ENCODE measurements around the gene CYP4F22.

The CYP4F22 gene

DNA sequence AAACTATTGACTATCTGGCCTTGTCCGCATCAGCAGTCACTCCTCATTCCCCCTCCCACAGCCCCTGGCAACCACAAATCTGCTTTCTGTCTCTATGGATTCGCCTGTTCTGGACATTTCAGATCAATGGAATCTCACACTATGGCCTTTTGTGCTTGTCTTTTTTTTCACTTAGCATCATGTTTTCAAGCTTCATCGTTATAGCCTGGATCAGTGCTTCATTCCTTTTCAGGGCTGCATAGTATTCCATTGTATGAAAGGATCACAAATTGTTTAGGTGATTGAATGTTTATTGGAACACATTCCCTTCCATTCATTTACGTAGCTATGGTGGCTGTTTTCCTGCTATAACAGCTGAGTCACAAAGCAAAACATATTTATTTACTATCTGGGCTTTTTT, 21.3 kb upstream of the CYP4F22 start:
- Histone ChIP-seq H3K9ac (ENCODE audit: low read length) (no peak overlapping the region), H3K9me3 (ENCODE audit: insufficient read depth, low read length) (no peaks in the 10 kb centered on the region)

DNA sequence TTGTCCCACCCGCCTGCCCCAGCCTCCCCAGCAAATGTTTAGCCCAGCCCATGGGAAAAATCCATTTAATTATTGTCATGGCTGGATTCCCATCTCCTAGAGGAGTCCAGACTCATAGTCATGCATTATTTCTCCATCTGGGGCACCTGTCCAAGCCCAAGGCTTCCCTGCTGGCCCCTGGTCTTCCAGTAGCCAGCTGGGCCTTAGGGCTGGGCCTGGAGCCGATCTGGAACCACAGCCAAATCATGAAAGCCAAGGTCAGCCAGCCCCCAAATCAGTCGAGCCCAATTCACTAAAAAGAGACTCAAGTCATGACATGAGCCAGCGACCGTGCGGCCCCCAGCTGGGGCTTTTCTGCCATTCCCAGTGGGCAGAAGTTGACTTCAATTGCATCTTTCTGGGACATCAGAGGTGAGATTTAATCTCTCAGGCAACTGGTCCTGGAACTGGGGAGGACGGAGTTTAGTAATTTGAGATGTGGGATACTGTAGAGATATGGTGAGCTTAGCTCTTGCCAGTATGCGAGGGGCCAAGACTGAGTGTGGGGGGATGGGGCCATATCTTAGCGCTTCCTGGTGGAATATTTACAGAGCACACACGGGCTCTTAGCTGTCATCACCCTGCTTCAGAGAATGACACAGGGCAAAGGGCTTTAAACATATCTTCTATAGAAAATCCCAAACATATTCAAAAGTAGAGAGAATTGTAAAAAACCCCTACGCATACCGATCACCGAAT, 19.7 kb upstream of the CYP4F22 start:
- H3K27me3 ChIP-seq (ENCODE audit: low read depth, low read length), result no peaks in the 10 kb centered on the region
- no peak overlapping the region for H3K9ac ChIP-seq (ENCODE audit: low read length)
- H3K4me3 ChIP-seq (ENCODE audit: low read length), result no peak overlapping the region
- no peaks in the 10 kb centered on the region for H3K4me1 ChIP-seq (ENCODE audit: low read length)
- H4K20me1 ChIP-seq (ENCODE audit: insufficient read depth, low read length), result no peaks in the 10 kb centered on the region
- H3K27ac ChIP-seq (ENCODE audit: low read length), result no peak overlapping the region
- H3K36me3 ChIP-seq (replicated peaks; ENCODE audit: low read depth, low read length), result no peaks in the 10 kb centered on the region
- no peak for TF ChIP-seq EZH2phosphoT487 (IDR thresholded peaks at IDR 0.05; ENCODE audit: low read depth)
- TF ChIP-seq, protein P1, sequence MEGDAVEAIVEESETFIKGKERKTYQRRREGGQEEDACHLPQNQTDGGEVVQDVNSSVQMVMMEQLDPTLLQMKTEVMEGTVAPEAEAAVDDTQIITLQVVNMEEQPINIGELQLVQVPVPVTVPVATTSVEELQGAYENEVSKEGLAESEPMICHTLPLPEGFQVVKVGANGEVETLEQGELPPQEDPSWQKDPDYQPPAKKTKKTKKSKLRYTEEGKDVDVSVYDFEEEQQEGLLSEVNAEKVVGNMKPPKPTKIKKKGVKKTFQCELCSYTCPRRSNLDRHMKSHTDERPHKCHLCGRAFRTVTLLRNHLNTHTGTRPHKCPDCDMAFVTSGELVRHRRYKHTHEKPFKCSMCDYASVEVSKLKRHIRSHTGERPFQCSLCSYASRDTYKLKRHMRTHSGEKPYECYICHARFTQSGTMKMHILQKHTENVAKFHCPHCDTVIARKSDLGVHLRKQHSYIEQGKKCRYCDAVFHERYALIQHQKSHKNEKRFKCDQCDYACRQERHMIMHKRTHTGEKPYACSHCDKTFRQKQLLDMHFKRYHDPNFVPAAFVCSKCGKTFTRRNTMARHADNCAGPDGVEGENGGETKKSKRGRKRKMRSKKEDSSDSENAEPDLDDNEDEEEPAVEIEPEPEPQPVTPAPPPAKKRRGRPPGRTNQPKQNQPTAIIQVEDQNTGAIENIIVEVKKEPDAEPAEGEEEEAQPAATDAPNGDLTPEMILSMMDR (IDR thresholded peaks at IDR 0.05; ENCODE audit: low read depth, low read length), result no peak
- no peak overlapping the region for H3K4me2 ChIP-seq (ENCODE audit: low read length)
- H3K79me2 ChIP-seq (ENCODE audit: low read length), result no peaks in the 10 kb centered on the region
- no peak overlapping the region for H2AFZ ChIP-seq (ENCODE audit: low read depth, low read length)
- H3K9me3 ChIP-seq (ENCODE audit: insufficient read depth, low read length), result no peaks in the 10 kb centered on the region

More for the DNA sequence above, 21.3 kb upstream of the CYP4F22 start:
- TF ChIP-seq, protein P1 (IDR thresholded peaks at IDR 0.05; ENCODE audit: low read depth, low read length), result no peak
- TF ChIP-seq EZH2phosphoT487 (IDR thresholded peaks at IDR 0.05; ENCODE audit: low read depth), result no peak
- Histone ChIP-seq H3K27me3 (ENCODE audit: low read depth, low read length) (no peaks in the 10 kb centered on the region), H4K20me1 (ENCODE audit: insufficient read depth, low read length) (no peaks in the 10 kb centered on the region), H3K4me2 (ENCODE audit: low read length) (no peak overlapping the region), H3K79me2 (ENCODE audit: low read length) (no peaks in the 10 kb centered on the region), H3K4me3 (ENCODE audit: low read length) (no peak overlapping the region), H3K27ac (ENCODE audit: low read length) (no peak overlapping the region), H3K36me3 (replicated peaks; ENCODE audit: low read depth, low read length) (no peaks in the 10 kb centered on the region), H2AFZ (ENCODE audit: low read depth, low read length) (no peak overlapping the region), H3K4me1 (ENCODE audit: low read length) (no peaks in the 10 kb centered on the region)

DNA sequence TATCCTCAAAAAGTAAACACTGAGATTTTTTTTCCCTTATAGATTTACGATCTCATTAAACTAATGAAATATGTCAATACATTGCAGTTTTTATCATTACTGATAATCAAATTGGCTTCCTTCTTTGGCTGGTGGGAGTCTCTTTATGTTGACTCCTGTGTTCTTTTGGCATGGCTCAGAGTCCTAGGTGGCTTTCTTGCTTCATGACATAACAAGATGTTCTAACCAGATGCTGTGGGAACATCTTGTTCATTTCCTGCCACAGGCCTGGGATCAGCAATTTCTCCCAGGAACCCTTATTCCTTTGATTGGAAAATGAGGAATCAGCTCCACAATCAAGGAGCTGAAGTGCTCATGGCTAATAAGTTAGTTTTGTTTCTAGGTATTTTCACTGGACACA, 13.2 kb upstream of the CYP4F22 start:
- Histone ChIP-seq H3K4me2 (ENCODE audit: low read length) (no peak overlapping the region), H3K9ac (ENCODE audit: low read length) (no peak overlapping the region), H3K4me3 (ENCODE audit: low read length) (no peak overlapping the region), H3K27me3 (ENCODE audit: low read depth, low read length) (no peaks in the 10 kb centered on the region), H3K4me1 (ENCODE audit: low read length) (no peaks in the 10 kb centered on the region), H3K36me3 (replicated peaks; ENCODE audit: low read depth, low read length) (no peaks in the 10 kb centered on the region), H3K9me3 (ENCODE audit: insufficient read depth, low read length) (no peaks in the 10 kb centered on the region), H2AFZ (ENCODE audit: low read depth, low read length) (no peak overlapping the region), H3K27ac (ENCODE audit: low read length) (no peak overlapping the region), H4K20me1 (ENCODE audit: insufficient read depth, low read length) (no peaks in the 10 kb centered on the region), H3K79me2 (ENCODE audit: low read length) (no peaks in the 10 kb centered on the region)
- TF ChIP-seq EZH2phosphoT487 (IDR thresholded peaks at IDR 0.05; ENCODE audit: low read depth), result no peak
- TF ChIP-seq, protein P1 (IDR thresholded peaks at IDR 0.05; ENCODE audit: low read depth, low read length), result no peak

DNA sequence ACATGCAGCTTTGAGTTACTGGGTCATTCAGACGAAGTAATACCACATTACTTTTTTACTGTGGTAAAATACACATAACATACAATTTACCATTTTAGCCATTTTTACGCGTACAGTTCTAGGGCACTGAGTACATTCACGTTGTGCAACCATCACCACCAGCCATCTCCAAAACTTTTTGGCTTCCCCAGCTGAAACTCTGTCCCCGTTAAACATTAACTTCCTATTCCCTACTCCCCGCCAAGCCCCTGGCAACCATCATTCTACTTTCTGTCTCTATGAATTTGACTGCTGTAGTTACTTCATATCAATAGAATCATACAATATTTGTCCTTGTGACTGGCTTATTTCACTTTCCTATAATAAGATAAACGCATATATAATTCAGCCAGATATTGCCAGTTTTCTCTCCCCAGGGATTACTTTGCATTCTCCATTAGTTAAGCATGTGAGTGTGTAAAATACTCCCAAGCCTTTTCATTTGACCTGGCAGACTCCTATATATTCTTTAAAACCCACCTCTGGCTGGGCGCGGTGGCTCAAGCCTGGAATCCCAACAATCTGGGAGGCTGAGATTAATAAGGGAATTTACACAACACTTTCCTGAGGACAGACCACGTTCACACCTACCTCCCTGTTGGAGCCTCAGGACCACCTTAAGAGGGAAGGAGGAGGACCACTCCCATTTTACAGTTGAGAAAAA, 10.0 kb upstream of the CYP4F22 start:
- H4K20me1 ChIP-seq (ENCODE audit: insufficient read depth, low read length), result no peaks in the 10 kb centered on the region
- H3K4me2 ChIP-seq (ENCODE audit: low read length), result no peak overlapping the region
- peaks cover 4% of the 10 kb centered on the region; the same call in 1 of the 2 replicates for H3K27me3 ChIP-seq (ENCODE audit: low read depth, low read length)
- H2AFZ ChIP-seq (ENCODE audit: low read depth, low read length), result no peak overlapping the region
- no peaks in the 10 kb centered on the region for H3K79me2 ChIP-seq (ENCODE audit: low read length)
- H3K9me3 ChIP-seq (ENCODE audit: insufficient read depth, low read length), result no peaks in the 10 kb centered on the region
- no peak overlapping the region for H3K4me3 ChIP-seq (ENCODE audit: low read length)
- TF ChIP-seq, protein P1 (IDR thresholded peaks at IDR 0.05; ENCODE audit: low read depth, low read length), result no peak
- no peak for TF ChIP-seq EZH2phosphoT487 (IDR thresholded peaks at IDR 0.05; ENCODE audit: low read depth)
- no peaks in the 10 kb centered on the region for H3K4me1 ChIP-seq (ENCODE audit: low read length)
- H3K36me3 ChIP-seq (replicated peaks; ENCODE audit: low read depth, low read length), result no peaks in the 10 kb centered on the region
- H3K27ac ChIP-seq (ENCODE audit: low read length), result no peak overlapping the region
- H3K9ac ChIP-seq (ENCODE audit: low read length), result no peak overlapping the region

Data from OCI-LY3 (cell line).